Spleen (tissue), 7 donors: Measurements from ENCODE around the gene ZDHHC14.

Source experiments
- CTCF ChIP-seq, 11 experiments: fragments of 200-600 bp in 7 of 11; fragments of 450-650 bp in 4 of 11; sonication (generic) in 4 of 11; IDR thresholded peaks in 8 of 11; conservative IDR thresholded peaks in 3 of 11; 1 replicate in 7 of 11; 2 replicates in 4 of 11; pipeline versions ENCODE4 v1.4.0 to v1.8.0; 2016 to 2021; ENCODE audit warnings: antibody characterized with exemption in 11 of 11, inconsistent platforms in 4 of 11, mild to moderate bottlenecking in 1 of 11
- POLR2A ChIP-seq, 3 donors: fragments of 450-650 bp; IDR thresholded peaks; one replicate each; pipeline ENCODE4 v1.5.1; 2017; ENCODE audit warnings: antibody characterized with exemption in 3 of 3, mild to moderate bottlenecking in 1 of 3
- donor health status: DM: no; HTN: no; CAD: no; lungs with moderate emphysema.
- donor health status: DM: no; HTN: no; CAD: no.
- donor health status: DM: no; HTN: no; CAD: no.

GRCh38 chr6:157364705-157365104 is 16.3 kb upstream of the ZDHHC14 start:
- TF ChIP-seq CTCF (IDR thresholded peaks at IDR 0.05 in 8 of 11, conservative IDR thresholded peaks at IDR 0.05 in 3 of 11) (no peak), POLR2A (IDR thresholded peaks at IDR 0.05) (no peak)
